B cell (primary cell): Measurements from ENCODE around the gene SPATA4.

Experiments used
- EZH2 ChIP-seq: IDR thresholded peaks from 2 replicates; pipeline ENCODE4 v1.6.1; 2012; ENCODE audit warnings: borderline replicate concordance, low read depth, mild to moderate bottlenecking, moderate library complexity, low read length; ENCODE audit not compliant: insufficient read depth, poor library complexity, severe bottlenecking
- TF ChIP-seq, protein P1 (sequence below): fragments of 200-600 bp; IDR thresholded peaks from one replicate; pipeline ENCODE4 v1.8.0; 2022; ENCODE audit warnings: antibody characterized with exemption, mild to moderate bottlenecking

DNA sequence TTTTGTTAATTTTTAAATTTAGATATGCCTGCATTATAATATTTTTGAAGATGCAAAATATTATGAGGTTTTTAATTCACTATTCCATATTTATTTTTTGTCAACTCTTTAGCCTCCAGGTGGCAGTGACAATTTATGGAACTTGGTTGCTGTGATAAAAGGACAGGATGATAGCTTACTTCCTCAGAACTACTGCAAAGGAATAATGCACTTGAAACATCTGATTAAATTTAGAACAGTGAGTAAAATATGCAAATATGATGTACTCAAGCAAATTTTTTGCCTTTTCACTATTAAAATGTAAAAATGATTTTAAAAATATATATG lies 45.1 kb downstream of the SPATA4 start:
- TF ChIP-seq, protein P1, sequence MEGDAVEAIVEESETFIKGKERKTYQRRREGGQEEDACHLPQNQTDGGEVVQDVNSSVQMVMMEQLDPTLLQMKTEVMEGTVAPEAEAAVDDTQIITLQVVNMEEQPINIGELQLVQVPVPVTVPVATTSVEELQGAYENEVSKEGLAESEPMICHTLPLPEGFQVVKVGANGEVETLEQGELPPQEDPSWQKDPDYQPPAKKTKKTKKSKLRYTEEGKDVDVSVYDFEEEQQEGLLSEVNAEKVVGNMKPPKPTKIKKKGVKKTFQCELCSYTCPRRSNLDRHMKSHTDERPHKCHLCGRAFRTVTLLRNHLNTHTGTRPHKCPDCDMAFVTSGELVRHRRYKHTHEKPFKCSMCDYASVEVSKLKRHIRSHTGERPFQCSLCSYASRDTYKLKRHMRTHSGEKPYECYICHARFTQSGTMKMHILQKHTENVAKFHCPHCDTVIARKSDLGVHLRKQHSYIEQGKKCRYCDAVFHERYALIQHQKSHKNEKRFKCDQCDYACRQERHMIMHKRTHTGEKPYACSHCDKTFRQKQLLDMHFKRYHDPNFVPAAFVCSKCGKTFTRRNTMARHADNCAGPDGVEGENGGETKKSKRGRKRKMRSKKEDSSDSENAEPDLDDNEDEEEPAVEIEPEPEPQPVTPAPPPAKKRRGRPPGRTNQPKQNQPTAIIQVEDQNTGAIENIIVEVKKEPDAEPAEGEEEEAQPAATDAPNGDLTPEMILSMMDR, result no peak
- no peak for TF ChIP-seq EZH2
